SJCRH30 (cell line): ENCODE data around the gene RTN4RL1. TPM values are rescaled to one million over a fixed set of nuclear protein-coding genes. Genes with fewer than 3 reads are reported as not detected.

Experiments used
- total RNA-seq: library from RNA; depleted of rRNA; stranded (reverse); fragments of >200 nt; shearing (Covaris generic); gene quantifications from 2 replicates; pipeline ENCODE4 v1.2.3, GENCODE V29; 2014; rRNA removed

Gene RTN4RL1
- total RNA-seq, 1 experiment from 2014 or later, result 0.83 TPM

Other genes with a start within 250 kb of the RTN4RL1 start
- 9.6 and 10.1 TPM in 2 replicates for gene SMYD4, start 195.4 kb downstream of the RTN4RL1 start, total RNA-seq
- 38.7 and 45.4 TPM in 2 replicates for gene RPA1, start 195.3 kb downstream of the RTN4RL1 start, total RNA-seq
- 14.4 and 14.6 TPM in 2 replicates for gene DPH1, start 4.8 kb upstream of the RTN4RL1 start, total RNA-seq
- 14.1 and 17.2 TPM in 2 replicates for gene OVCA2, start 16.7 kb upstream of the RTN4RL1 start, total RNA-seq
- 0.13 and 0.18 TPM in 2 replicates for gene HIC1, start 29.8 kb upstream of the RTN4RL1 start, total RNA-seq